ENCODE measurements around the gene MINK1.

GRCh38 chr17:4938688-4939545, 105.8 kb downstream of the MINK1 start:
- TF ChIP-seq POLR2A (IDR thresholded peaks at IDR 0.05) (no peak), POLR2AphosphoS5 (IDR thresholded peaks at IDR 0.05) (no peak), EP300 (IDR thresholded peaks at IDR 0.05) (no peak)
- TF ChIP-seq, protein P1, sequence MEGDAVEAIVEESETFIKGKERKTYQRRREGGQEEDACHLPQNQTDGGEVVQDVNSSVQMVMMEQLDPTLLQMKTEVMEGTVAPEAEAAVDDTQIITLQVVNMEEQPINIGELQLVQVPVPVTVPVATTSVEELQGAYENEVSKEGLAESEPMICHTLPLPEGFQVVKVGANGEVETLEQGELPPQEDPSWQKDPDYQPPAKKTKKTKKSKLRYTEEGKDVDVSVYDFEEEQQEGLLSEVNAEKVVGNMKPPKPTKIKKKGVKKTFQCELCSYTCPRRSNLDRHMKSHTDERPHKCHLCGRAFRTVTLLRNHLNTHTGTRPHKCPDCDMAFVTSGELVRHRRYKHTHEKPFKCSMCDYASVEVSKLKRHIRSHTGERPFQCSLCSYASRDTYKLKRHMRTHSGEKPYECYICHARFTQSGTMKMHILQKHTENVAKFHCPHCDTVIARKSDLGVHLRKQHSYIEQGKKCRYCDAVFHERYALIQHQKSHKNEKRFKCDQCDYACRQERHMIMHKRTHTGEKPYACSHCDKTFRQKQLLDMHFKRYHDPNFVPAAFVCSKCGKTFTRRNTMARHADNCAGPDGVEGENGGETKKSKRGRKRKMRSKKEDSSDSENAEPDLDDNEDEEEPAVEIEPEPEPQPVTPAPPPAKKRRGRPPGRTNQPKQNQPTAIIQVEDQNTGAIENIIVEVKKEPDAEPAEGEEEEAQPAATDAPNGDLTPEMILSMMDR (IDR thresholded peaks at IDR 0.05), result no peak
